Stimulated activated memory B cell treated with anti-CD40 and anti-IgM and Interleukin-4, amounts not matched to agents 10 μg/mL and 1 μg/mL and 100 μg/mL, for 72 hours (primary cell): ENCODE results near the gene PGAP2.

Experiments
- ATAC-seq: fragments of 150-1000 bp; cut with Tn5 transposase; 2 replicates; pipeline ENCODE4 v1.10.0; 2021
- H3K27ac Mint-ChIP-seq: one replicate; pipeline ENCODE4 v1.8.0; 2022; ENCODE audit warnings: mild to moderate bottlenecking, mixed read lengths
- H3K27me3 Mint-ChIP-seq: one replicate; pipeline ENCODE4 v1.8.0; 2022; ENCODE audit warnings: mixed read lengths
- H3K36me3 Mint-ChIP-seq: one replicate; pipeline ENCODE4 v1.8.0; 2022; ENCODE audit warnings: mixed read lengths
- H3K4me1 Mint-ChIP-seq: one replicate; pipeline ENCODE4 v1.8.0; 2022; ENCODE audit warnings: mixed read lengths
- H3K4me3 Mint-ChIP-seq: one replicate; pipeline ENCODE4 v1.8.0; 2022; ENCODE audit warnings: mild to moderate bottlenecking, moderate library complexity, mixed read lengths
- H3K9me3 Mint-ChIP-seq: one replicate; pipeline ENCODE4 v1.8.0; 2022; ENCODE audit warnings: mixed read lengths

Gene PGAP2

DNA sequence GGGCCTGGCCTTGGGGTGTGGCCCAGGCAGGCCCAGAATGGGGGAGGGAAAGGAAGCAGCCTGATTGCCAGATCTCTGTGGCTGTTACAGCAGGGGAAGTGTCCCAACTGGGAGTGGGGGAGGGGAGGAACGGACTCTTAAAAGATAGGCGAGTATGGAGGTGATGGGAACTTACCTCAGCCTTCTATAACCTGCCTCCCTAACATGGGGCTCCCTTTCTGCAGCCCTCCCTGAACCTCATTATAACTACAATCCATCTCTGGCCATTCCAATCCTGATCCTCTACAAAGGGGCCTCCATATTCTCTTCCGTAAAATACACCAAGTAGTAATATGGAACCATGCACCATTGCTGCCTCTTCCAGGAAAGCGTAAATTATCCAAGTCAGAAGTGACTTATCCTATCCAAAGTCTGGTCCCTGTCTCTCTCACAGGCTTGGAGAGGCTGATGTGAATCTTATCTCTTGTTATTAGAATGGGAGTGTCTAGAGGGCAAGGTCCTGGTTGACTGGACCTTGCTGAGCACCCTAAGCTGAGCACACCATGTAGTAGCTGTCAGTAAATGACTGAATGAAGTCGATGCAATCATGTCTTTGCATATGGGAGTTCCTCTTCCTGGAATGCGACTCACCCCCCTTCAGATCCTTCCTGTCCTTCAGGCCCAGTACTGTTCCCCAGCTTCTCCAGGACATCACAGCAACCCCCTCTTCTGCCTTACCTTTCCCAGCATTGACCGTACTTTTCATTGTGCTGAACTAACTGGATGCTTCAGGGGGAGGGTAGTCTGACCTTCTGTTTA lies 26.5 kb downstream of the PGAP2 start:
- Mint-ChIP-seq H3K27ac (peak overlapping the region; percentile 85), H3K4me3 (peak overlapping the region; percentile 76), H3K9me3 (no peaks in the 10 kb centered on the region), H3K36me3 (peaks cover 62% of the 10 kb centered on the region), H3K4me1 (peaks cover 85% of the 10 kb centered on the region), H3K27me3 (no peaks in the 10 kb centered on the region)
- no peak for ATAC-seq

DNA sequence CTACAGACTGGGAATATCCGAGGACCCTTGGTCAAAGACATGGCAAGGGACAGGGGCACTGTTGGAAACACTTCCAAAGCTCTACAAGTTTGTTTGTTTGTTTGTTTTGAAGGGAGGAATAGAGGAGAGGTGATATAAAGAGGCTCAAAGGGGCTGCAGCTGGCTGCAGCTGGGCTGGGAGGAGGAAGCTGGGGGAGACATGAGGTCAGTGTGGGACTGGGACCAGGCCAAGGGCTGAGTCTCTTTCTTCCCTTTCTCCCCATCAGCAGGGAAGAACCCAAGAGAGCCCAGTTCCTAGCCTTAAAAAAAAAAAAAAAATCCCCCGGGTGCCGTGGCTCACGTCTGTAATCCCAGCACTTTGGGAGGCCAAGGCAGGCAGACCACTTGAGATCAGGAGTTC lies 27.4 kb downstream of the PGAP2 start:
- no peak for ATAC-seq
- H3K9me3 Mint-ChIP-seq: no peaks in the 10 kb centered on the region
- H3K27me3 Mint-ChIP-seq: no peaks in the 10 kb centered on the region
- H3K36me3 Mint-ChIP-seq: peaks cover 63% of the 10 kb centered on the region
- H3K4me1 Mint-ChIP-seq: peaks cover 86% of the 10 kb centered on the region
- H3K4me3 Mint-ChIP-seq: peak overlapping the region; percentile 76
- peak overlapping the region; percentile 85 for H3K27ac Mint-ChIP-seq

DNA sequence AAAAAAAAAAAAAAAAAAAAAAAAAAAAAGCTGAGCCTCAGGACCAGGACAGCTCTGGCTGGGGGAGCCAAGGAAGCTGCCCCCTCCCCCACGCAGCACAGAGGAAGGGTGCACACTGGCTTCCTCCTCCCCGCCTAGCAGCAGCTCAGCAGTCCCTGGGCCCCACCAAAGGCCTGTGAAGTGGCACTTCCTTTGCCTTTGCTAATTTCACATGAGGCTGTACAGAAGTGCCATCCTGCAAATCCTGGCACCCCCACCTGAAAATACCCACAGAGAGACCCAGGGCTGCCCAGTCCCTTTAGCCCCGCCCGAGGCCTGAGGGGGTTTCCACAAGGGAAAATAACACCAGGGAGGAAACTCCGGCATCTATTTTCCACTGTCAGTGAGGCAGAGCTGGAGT lies 28.5 kb downstream of the PGAP2 start:
- no peaks in the 10 kb centered on the region for H3K9me3 Mint-ChIP-seq
- peak overlapping the region; percentile 84 for H3K4me3 Mint-ChIP-seq
- no peak for ATAC-seq
- no peaks in the 10 kb centered on the region for H3K27me3 Mint-ChIP-seq
- peaks cover 74% of the 10 kb centered on the region for H3K4me1 Mint-ChIP-seq
- H3K36me3 Mint-ChIP-seq: peaks cover 51% of the 10 kb centered on the region
- H3K27ac Mint-ChIP-seq: peak overlapping the region; percentile 87

DNA sequence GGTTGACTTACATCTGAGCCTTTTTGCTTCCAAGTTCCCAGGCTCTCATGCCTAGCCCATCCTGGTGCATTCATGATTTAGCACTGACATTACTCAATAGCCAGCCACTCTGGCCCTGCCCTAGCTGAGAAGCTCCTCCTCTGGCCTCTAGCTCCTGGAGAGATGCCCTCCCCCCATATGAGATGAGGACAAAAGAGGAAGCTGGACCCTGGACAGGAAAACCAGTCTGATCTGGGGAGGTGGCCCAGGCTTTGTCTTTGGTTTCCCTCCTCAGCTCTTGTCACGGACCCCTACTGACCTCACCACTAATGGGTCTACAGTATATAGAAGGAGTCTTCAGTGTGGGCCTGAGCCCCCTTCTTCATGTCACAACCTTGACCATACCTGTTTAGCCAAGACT lies 29.4 kb downstream of the PGAP2 start:
- H3K27ac Mint-ChIP-seq: peak overlapping the region; percentile 87
- H3K4me3 Mint-ChIP-seq: peak overlapping the region; percentile 84
- ATAC-seq: no peak
- H3K27me3 Mint-ChIP-seq: no peaks in the 10 kb centered on the region
- H3K4me1 Mint-ChIP-seq: peaks cover 65% of the 10 kb centered on the region
- H3K9me3 Mint-ChIP-seq: no peaks in the 10 kb centered on the region
- peaks cover 50% of the 10 kb centered on the region for H3K36me3 Mint-ChIP-seq

DNA sequence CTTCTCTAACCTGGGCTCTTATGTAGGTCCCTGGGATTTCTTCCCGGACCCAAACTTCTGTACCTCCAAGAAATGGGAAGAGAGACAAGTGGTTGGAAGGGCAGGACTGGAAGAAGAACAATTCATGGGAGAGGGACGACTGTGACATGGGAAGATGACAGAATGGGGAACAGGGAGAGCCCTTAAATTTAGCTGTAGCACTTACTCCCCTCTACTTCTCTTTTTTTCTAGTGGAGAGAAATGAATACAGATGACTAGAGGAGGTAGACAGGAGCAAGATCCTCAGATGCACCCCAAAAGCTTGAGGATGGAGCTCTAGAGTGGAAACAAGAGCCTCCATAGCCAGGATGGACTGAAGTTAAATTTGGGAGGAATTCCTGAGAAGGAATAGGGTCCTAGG lies 30.1 kb downstream of the PGAP2 start:
- H3K4me3 Mint-ChIP-seq: peak overlapping the region; percentile 84
- peak overlapping the region; percentile 87 for H3K27ac Mint-ChIP-seq
- H3K36me3 Mint-ChIP-seq: peaks cover 45% of the 10 kb centered on the region
- no peak for ATAC-seq
- H3K9me3 Mint-ChIP-seq: no peaks in the 10 kb centered on the region
- H3K27me3 Mint-ChIP-seq: no peaks in the 10 kb centered on the region
- peaks cover 58% of the 10 kb centered on the region for H3K4me1 Mint-ChIP-seq

DNA sequence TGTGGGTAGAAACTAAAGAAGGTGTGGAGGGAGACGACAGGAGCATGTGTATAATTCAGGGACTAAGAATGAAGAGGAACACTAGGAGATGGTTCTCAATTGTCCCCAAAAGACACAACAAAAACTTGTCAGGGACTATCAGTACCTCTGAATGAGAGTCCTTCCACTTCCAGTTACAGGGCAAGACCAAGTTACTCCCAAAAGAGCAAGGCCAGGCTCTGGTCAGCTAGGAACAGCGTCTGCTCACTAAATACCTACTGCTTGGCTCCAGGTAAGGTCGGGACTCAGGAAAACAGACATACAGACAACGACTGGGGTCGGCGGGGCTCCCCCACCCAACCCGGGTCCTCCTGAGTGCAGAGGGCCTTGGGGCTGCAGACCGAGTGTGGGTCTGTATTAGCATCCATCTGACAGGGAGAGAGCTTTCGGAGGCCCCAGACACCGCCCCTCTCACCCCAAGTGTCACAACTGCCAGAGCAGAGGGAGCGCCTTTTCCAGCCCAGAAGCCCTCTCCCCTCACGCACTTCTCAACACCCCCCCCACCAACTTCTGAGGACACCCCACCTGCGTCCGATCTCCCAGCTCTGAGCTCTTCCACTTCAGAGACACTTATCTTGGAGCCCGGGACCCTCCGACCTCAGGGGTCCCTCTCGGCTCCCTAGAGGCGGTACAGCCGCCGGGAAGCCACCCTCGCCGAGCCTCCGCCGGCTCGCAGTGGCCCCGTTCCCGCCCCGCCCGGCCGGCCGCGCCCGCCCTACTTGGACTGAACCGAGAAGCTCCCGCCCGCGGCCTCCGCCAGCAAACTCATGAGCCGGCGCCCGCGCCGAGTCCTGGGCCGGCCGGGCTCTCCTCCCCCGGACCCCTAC lies 31.9 kb downstream of the PGAP2 start:
- H3K9me3 Mint-ChIP-seq: no peaks in the 10 kb centered on the region
- no peaks in the 10 kb centered on the region for H3K27me3 Mint-ChIP-seq
- H3K4me1 Mint-ChIP-seq: peaks cover 41% of the 10 kb centered on the region
- peak overlapping the region; percentile 84 for H3K4me3 Mint-ChIP-seq
- peak overlapping the region; percentile 87 for H3K27ac Mint-ChIP-seq
- peaks cover 28% of the 10 kb centered on the region for H3K36me3 Mint-ChIP-seq
- peak; percentile 0 for ATAC-seq

DNA sequence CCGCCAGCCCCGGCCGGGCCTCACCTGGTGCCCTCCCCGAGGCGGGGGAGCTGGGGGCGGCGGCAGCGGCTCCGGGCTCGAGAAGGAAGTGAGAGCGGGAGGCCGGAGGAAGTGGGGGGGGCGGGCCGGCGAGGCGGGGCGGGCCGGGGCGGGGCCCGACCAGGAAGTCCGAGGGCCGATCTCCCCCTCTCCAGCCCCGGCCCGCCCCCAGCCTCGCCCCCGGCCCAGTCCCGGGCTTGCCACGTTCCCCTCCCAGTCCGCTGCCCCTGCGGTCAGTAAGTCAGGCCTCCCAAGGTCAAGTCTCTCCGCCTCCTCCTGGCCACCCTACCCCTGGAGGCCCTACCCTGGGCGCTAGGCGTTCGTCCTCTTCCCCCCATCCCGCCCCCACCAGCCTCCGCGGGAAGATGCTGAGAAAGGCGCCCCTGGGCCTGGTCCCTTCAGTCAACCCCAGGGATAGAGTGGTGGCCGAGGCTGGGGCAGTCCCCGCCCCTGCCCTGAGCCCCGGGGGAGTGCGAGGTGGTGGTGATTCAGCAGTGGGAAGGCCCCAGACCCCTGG lies 32.6 kb downstream of the PGAP2 start, which contains the start of gene RHOG:
Gene RHOG (minus strand): TSS at position 90 of the 556 bp plus-strand sequence. CDS start 12,821 bp downstream, outside the sequence.
- Mint-ChIP-seq H3K4me1 (peaks cover 34% of the 10 kb centered on the region), H3K27me3 (no peaks in the 10 kb centered on the region), H3K27ac (peak within 1 kb of the TSS; percentile 87), H3K36me3 (peaks cover 21% of the 10 kb centered on the region), H3K4me3 (peak within 1 kb of the TSS; percentile 84), H3K9me3 (no peaks in the 10 kb centered on the region)
- peak; percentile 93 for ATAC-seq

DNA sequence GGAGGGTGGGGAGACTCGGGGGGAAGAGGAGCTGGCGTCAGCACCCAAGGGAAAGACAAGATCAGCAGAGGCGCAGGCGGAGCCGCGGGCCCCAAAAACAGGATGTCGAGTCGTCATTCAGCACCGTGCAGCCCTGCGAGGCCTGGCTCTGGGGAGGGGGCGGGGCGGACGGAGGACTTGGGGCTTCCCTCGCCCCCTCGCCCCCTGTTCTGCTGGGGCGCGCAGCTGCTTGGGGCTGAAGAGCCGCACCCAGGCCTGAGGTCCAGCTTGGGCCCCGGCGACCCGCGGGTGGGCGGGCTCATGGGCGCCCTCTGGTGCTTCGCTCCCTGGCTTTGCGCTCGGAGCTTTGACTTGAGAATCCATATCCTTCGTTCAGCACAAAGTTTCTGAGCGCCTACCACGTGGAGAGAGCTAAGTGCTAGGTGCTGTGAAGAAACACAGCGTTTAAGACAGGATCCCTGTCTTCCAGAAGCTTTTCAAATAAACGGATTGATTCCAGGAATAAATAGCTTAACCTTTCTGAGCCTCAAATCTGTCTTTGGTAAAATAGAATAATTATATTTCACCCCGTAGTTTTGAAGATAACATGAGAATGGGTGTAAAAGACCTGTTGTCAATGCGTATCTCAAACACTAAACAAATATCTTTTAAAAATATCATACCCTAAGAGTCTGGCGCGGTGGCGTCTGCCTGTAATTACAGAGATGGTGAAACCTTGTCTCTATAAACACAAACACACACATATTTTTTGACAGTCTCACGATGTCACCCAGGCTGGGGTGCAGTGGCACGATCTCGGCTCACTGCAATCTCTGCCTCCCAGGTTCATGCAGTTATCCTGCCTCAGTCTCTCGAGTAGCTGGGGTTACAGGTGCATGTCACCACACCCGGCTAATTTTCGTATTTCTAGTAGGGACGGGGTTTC lies 33.3 kb downstream of the PGAP2 start:
- Mint-ChIP-seq H3K4me3 (peak overlapping the region; percentile 75), H3K9me3 (no peaks in the 10 kb centered on the region), H3K4me1 (peaks cover 33% of the 10 kb centered on the region), H3K27ac (peak overlapping the region; percentile 87), H3K27me3 (no peaks in the 10 kb centered on the region), H3K36me3 (peaks cover 21% of the 10 kb centered on the region)
- ATAC-seq: no peak

DNA sequence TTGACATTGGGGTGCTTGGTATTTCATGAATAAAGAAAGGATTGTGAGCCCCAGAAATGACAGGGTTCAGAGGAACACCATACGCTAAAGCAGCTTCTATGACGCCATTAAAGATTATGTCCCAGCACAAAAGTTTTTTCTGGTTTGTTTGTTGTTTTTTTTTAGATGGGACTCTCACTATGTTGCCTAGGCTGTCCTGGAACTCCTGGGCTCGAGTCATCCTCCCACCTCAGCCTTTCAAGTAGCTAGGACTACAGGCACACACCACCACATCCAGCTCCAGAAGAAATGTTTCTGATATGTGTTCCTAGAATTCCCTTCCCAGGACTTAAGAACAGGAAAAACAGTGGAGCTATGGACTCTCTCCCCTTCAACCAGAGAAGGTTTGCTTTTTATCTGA lies 35.0 kb downstream of the PGAP2 start:
- H3K9me3 Mint-ChIP-seq: no peaks in the 10 kb centered on the region
- H3K27me3 Mint-ChIP-seq: no peaks in the 10 kb centered on the region
- peaks cover 16% of the 10 kb centered on the region for H3K36me3 Mint-ChIP-seq
- ATAC-seq: no peak
- no peak overlapping the region for H3K4me3 Mint-ChIP-seq
- no peak overlapping the region for H3K27ac Mint-ChIP-seq
- peaks cover 18% of the 10 kb centered on the region for H3K4me1 Mint-ChIP-seq

DNA sequence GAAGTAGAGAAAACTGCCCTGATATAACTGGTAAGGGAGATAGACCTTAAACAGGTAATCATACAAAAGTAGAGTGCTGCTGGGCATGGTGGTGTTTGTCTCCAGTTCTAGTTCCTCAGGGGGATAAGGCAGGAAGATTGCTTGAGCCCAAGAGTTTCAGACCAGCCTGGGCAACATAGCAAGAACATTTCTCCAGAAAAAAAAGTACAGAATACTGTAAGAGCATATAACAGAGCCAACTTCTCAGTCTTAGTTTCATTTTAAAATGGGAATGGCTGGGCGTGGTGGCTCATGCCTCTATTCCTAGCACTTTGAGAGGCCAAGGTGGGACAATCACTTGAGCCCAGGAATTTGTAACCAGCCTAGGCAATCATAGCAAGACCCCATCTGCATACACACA lies 36.9 kb downstream of the PGAP2 start:
- H3K27ac Mint-ChIP-seq: no peak overlapping the region
- no peaks in the 10 kb centered on the region for H3K9me3 Mint-ChIP-seq
- no peaks in the 10 kb centered on the region for H3K27me3 Mint-ChIP-seq
- H3K36me3 Mint-ChIP-seq: no peaks in the 10 kb centered on the region
- peaks cover 8% of the 10 kb centered on the region for H3K4me1 Mint-ChIP-seq
- no peak for ATAC-seq
- H3K4me3 Mint-ChIP-seq: no peak overlapping the region

DNA sequence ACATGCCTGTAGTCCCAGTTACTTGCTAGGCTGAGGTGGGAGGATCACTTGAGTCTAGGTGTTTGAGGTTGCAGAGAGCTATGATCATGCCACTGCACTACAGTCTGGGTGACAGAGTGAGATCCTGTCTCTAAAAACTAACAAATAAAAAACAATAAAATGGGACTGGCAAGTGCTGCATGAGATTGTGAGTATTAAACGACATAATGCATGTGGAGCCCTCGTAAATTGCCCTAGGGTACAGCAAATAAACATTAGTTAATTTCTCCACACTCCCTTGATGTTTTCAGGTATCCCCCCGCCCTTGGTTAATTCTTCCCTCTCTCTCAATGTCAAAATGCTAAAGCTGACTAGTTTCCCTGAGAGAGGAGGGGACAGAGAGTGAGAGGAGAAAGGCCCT lies 37.3 kb downstream of the PGAP2 start:
- H3K4me3 Mint-ChIP-seq: no peak overlapping the region
- H3K4me1 Mint-ChIP-seq: peaks cover 8% of the 10 kb centered on the region
- ATAC-seq: no peak
- H3K9me3 Mint-ChIP-seq: no peaks in the 10 kb centered on the region
- H3K36me3 Mint-ChIP-seq: no peaks in the 10 kb centered on the region
- no peaks in the 10 kb centered on the region for H3K27me3 Mint-ChIP-seq
- H3K27ac Mint-ChIP-seq: peak overlapping the region; percentile 31

DNA sequence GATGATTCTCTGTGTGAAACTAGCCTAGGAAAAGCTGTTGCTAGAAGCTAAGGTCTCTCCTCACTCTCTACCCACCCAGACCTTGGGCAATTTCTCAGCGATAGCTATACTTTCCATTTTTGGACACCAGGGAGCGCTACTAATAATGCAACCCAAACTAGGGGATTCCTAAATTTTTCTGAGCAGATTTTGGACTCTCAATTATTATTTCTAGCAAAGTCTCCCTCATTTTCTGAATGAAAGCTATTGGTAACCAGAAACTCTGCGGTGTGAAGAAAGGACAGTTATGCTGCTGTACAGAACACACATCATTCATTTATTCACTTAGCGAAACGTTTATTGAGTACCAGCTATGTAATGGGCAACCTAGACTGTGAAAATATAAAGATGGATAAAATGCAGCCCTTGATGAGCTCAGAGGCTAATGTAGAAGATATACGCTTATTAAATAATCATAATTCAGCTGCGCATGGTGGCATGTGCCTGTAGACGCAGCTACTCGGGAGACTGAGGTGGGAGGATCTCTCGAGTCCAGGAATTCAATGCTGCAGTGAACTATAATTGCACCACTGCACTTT lies 41.0 kb downstream of the PGAP2 start:
- H3K4me1 Mint-ChIP-seq: peaks cover 20% of the 10 kb centered on the region
- H3K4me3 Mint-ChIP-seq: no peak overlapping the region
- H3K27me3 Mint-ChIP-seq: no peaks in the 10 kb centered on the region
- no peaks in the 10 kb centered on the region for H3K9me3 Mint-ChIP-seq
- no peaks in the 10 kb centered on the region for H3K36me3 Mint-ChIP-seq
- H3K27ac Mint-ChIP-seq: peak overlapping the region; percentile 39
- ATAC-seq: peak; percentile 67

DNA sequence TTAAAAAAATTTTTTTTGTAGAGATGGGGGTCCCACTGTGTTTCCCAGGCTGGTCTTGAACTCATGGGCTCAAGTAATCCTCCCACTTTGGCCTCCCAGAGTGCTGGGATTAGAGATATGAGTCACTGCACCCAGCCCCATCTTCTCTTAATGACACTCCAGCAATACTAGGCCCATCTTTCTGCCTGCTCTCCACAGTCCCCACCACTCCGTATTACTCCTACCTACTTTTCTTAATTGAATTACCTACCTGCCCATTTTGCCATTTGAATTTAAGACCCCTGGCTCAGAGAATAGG lies 45.1 kb downstream of the PGAP2 start:
- no peaks in the 10 kb centered on the region for H3K36me3 Mint-ChIP-seq
- H3K27me3 Mint-ChIP-seq: no peaks in the 10 kb centered on the region
- H3K4me1 Mint-ChIP-seq: peaks cover 52% of the 10 kb centered on the region
- no peaks in the 10 kb centered on the region for H3K9me3 Mint-ChIP-seq
- peak overlapping the region; percentile 98 for H3K27ac Mint-ChIP-seq
- no peak overlapping the region for H3K4me3 Mint-ChIP-seq
- no peak for ATAC-seq

DNA sequence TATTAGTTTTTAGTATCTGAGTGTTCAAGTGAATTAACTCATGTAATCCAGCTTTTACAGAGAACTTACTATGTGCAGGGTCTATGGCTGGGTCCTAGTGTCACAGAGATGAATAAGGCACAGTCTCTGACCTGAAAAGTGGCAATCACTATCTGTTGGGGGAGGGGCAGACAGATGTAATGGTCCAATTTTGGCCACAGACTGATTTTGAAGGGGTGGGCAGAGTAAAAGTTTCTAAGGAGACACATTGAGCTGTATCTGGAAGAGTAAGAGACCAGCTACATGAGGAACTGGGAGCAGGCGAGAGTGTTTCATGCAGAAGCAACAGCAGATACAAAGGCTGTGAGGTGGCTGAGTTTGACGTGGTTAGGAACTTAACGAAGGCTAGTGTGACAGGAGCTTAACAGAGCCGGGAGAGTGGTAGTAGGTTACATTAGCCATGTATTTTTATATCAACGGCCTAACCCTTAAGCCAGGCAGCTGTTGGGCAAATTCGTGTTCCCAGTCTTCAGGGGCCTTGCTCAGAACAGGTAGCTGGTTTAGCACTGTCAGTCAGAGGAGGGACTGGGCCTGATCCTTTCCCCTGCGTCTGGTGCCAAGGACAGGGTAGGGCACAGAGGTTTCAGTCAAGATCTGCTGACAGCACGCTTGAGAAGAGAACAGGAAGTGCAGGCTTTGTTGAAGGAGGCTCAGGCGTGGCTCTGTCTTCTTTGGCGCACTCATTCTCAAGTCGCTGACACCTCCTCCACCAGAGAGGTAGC lies 45.7 kb downstream of the PGAP2 start:
- Mint-ChIP-seq H3K27ac (peak overlapping the region; percentile 98), H3K4me3 (peak overlapping the region; percentile 99), H3K27me3 (no peaks in the 10 kb centered on the region), H3K4me1 (peaks cover 55% of the 10 kb centered on the region), H3K36me3 (no peaks in the 10 kb centered on the region), H3K9me3 (no peaks in the 10 kb centered on the region)
- ATAC-seq: peak; percentile 87
